ENCODE data around the gene LIG1. TPM values are rescaled to one million over a fixed set of nuclear protein-coding genes. Genes with fewer than 3 reads are reported as not detected.

The LIG1 gene
- 10 to 100 TPM; 45.4 to 65.2 (median 57.2) TPM for total RNA-seq
- 37.1 TPM for total RNA-seq (2013)

GRCh38 chr19:48169939-48170803 is at the start of gene LIG1, which contains the start of gene ZSWIM9:
Gene LIG1, minus strand, starts transcription at chr19:48170344. Its CDS starts 4,778 bp downstream, at chr19:48165566.
Gene ZSWIM9, plus strand, starts transcription at chr19:48170680. Its CDS starts 1,123 bp downstream, at chr19:48171803.
- WGBS (ENCODE audit: insufficient coverage), result under 1% methylated on average over 82 of the region's 82 CpGs
- intact Hi-C loops (cut with micrococcal nuclease), result loop anchor here (2.0 kb wide), 1 partner anchor 91 kb away; no protein-coding TSS in a partner anchor
- peak within 1 kb of the TSS; percentile 93 for H3K27ac ChIP-seq (ENCODE audit: low read length)

GRCh38 chr19:48218997-48219396 is 48.9 kb upstream of the LIG1 start:
- Mint-ChIP-seq H3K36me3 (no peaks in the 10 kb centered on the region), H3K9me3 (no peaks in the 10 kb centered on the region), H3K4me1 (no peaks in the 10 kb centered on the region), H3K27me3 (ENCODE audit: low read depth in 2 of 2) (no peaks in the 10 kb centered on the region), H3K27ac (peak overlapping the region; percentile 23 to 29), H3K4me3 (no peak overlapping the region)
- no peak overlapping the region for H3K27ac ChIP-seq (ENCODE audit: low read length)
- no peak for TF ChIP-seq CTCF (IDR thresholded peaks at IDR 0.05)
- no peak overlapping the region for H3K4me3 ChIP-seq (ENCODE audit: low read length)
- 92% methylated on average over 6 of the region's 6 CpGs for WGBS (ENCODE audit: insufficient coverage)
- intact Hi-C loops (cut with micrococcal nuclease), result no loop called here
- H3K36me3 ChIP-seq (ENCODE audit: control insufficient read depth, insufficient read depth, low read length), result peaks cover 57% of the 10 kb centered on the region
- no peaks in the 10 kb centered on the region for H3K27me3 ChIP-seq (ENCODE audit: control insufficient read depth, insufficient read depth, low read length)
- ATAC-seq (no peak), DNase-seq (no peak)
- no peaks in the 10 kb centered on the region for H3K4me1 ChIP-seq (ENCODE audit: control insufficient read depth, insufficient read depth, low read length)
- no peaks in the 10 kb centered on the region for H3K9me3 ChIP-seq (ENCODE audit: control insufficient read depth, insufficient read depth, low read length)

More at GRCh38 chr19:48169939-48170803, at the start of gene LIG1, which contains the start of gene ZSWIM9:
- Histone ChIP-seq H3K9me3 (ENCODE audit: control insufficient read depth, insufficient read depth, low read length) (no peaks in the 10 kb centered on the region), H3K36me3 (ENCODE audit: control insufficient read depth, insufficient read depth, low read length) (peaks cover 11% of the 10 kb centered on the region), H3K4me1 (ENCODE audit: control insufficient read depth, insufficient read depth, low read length) (peaks cover 15% of the 10 kb centered on the region), H3K4me3 (ENCODE audit: low read length) (peak within 1 kb of the TSS; percentile 98), H3K27me3 (ENCODE audit: control insufficient read depth, insufficient read depth, low read length) (no peaks in the 10 kb centered on the region)
- Mint-ChIP-seq H3K9me3 (no peaks in the 10 kb centered on the region), H3K4me1 (peaks cover 24 to 42% of the 10 kb centered on the region in 2 donors), H3K36me3 (peaks cover 8% of the 10 kb centered on the region), H3K27ac (peak within 1 kb of the TSS; percentile 91 to 98), H3K27me3 (ENCODE audit: low read depth in 2 of 2) (no peaks in the 10 kb centered on the region), H3K4me3 (peak within 1 kb of the TSS; percentile 92)
- DNase-seq, result peak; percentile 91 to 95
- peak; percentile 13 for TF ChIP-seq CTCF (IDR thresholded peaks at IDR 0.05)
- peak; percentile 83 to 94 (median 86) for ATAC-seq

GRCh38 chr19:48216933-48217332 is 46.8 kb upstream of the LIG1 start:
- H3K27ac ChIP-seq (ENCODE audit: low read length), result no peak overlapping the region
- ATAC-seq (no peak), DNase-seq (no peak)
- H3K4me1 ChIP-seq (ENCODE audit: control insufficient read depth, insufficient read depth, low read length), result no peaks in the 10 kb centered on the region
- no peaks in the 10 kb centered on the region for H3K4me1 Mint-ChIP-seq
- no peaks in the 10 kb centered on the region for H3K9me3 ChIP-seq (ENCODE audit: control insufficient read depth, insufficient read depth, low read length)
- no peaks in the 10 kb centered on the region for H3K27me3 ChIP-seq (ENCODE audit: control insufficient read depth, insufficient read depth, low read length)
- no peak for TF ChIP-seq CTCF (IDR thresholded peaks at IDR 0.05)
- peaks cover 67% of the 10 kb centered on the region for H3K36me3 ChIP-seq (ENCODE audit: control insufficient read depth, insufficient read depth, low read length)
- over 99% methylated on average over 14 of the region's 14 CpGs for WGBS (ENCODE audit: insufficient coverage)
- peaks cover under 1% of the 10 kb centered on the region for H3K36me3 Mint-ChIP-seq
- peak overlapping the region in 1 of 2 donors; percentile 67 for H3K27ac Mint-ChIP-seq
- no peak overlapping the region for H3K4me3 Mint-ChIP-seq
- intact Hi-C loops (cut with micrococcal nuclease), result no loop called here
- H3K4me3 ChIP-seq (ENCODE audit: low read length), result no peak overlapping the region
- H3K9me3 Mint-ChIP-seq, result no peaks in the 10 kb centered on the region
- H3K27me3 Mint-ChIP-seq (ENCODE audit: low read depth in 2 of 2), result no peaks in the 10 kb centered on the region

Data from natural killer cell (primary cell).